HEK293 (cell line): ENCODE measurements around the gene SIM2.

ENCODE experiments used
- KLF9 ChIP-seq: fragments of 450-650 bp; formaldehyde crosslinking; IDR thresholded peaks from 2 replicates; pipeline ENCODE4 v1.5.1; 2016; ENCODE audit warnings: missing biosample characterization, missing genetic modification characterization, low read depth
- SP2 ChIP-seq: fragments of 450-650 bp; formaldehyde crosslinking; IDR thresholded peaks from 2 replicates; pipeline ENCODE4 v1.5.1; 2016; ENCODE audit warnings: missing biosample characterization, missing genetic modification characterization
- TCF7L2 ChIP-seq: IDR thresholded peaks from 2 replicates; pipeline ENCODE4 v1.6.1; 2011; ENCODE audit warnings: low read depth, mild to moderate bottlenecking, inconsistent platforms, low read length, moderate library complexity, borderline replicate concordance
- ZBTB7A ChIP-seq: fragments of 450-650 bp; formaldehyde crosslinking; IDR thresholded peaks from 2 replicates; pipeline ENCODE4 v1.5.1; 2016; ENCODE audit warnings: low read depth, missing biosample characterization, missing genetic modification characterization
- ZNF121 ChIP-seq: fragments of 450-650 bp; formaldehyde crosslinking; IDR thresholded peaks from 2 replicates; pipeline ENCODE4 v1.5.1; 2016; ENCODE audit warnings: missing biosample characterization, missing genetic modification characterization
- ZNF350 ChIP-seq: fragments of 450-650 bp; formaldehyde crosslinking; IDR thresholded peaks from 2 replicates; pipeline ENCODE4 v1.5.0; 2017; ENCODE audit warnings: missing biosample characterization, mild to moderate bottlenecking, missing genetic modification characterization
- ZNF670 ChIP-seq: fragments of 450-650 bp; formaldehyde crosslinking; IDR thresholded peaks from 2 replicates; pipeline ENCODE4 v1.5.1; 2016; ENCODE audit warnings: missing biosample characterization, missing genetic modification characterization, low read depth
- ZNF701 ChIP-seq: fragments of 450-650 bp; formaldehyde crosslinking; IDR thresholded peaks from 2 replicates; pipeline ENCODE4 v1.5.1; 2016; ENCODE audit warnings: missing biosample characterization, missing genetic modification characterization
- ZNF830 ChIP-seq: fragments of 450-650 bp; IDR thresholded peaks from 2 replicates; pipeline ENCODE4 v1.5.0; 2018; ENCODE audit warnings: missing biosample characterization, missing genetic modification characterization, low read depth, mild to moderate bottlenecking, moderate library complexity
- TF ChIP-seq, protein P1 (sequence below): fragments of 450-650 bp; formaldehyde crosslinking; IDR thresholded peaks from 2 replicates; pipeline ENCODE4 v1.5.1; 2016; ENCODE audit warnings: missing biosample characterization, missing genetic modification characterization
- TF ChIP-seq, protein P2 (sequence below): fragments of 450-650 bp; IDR thresholded peaks from 2 replicates; pipeline ENCODE4 v1.5.1; 2018; ENCODE audit warnings: missing biosample characterization, missing genetic modification characterization

- TF ChIP-seq, protein P1, sequence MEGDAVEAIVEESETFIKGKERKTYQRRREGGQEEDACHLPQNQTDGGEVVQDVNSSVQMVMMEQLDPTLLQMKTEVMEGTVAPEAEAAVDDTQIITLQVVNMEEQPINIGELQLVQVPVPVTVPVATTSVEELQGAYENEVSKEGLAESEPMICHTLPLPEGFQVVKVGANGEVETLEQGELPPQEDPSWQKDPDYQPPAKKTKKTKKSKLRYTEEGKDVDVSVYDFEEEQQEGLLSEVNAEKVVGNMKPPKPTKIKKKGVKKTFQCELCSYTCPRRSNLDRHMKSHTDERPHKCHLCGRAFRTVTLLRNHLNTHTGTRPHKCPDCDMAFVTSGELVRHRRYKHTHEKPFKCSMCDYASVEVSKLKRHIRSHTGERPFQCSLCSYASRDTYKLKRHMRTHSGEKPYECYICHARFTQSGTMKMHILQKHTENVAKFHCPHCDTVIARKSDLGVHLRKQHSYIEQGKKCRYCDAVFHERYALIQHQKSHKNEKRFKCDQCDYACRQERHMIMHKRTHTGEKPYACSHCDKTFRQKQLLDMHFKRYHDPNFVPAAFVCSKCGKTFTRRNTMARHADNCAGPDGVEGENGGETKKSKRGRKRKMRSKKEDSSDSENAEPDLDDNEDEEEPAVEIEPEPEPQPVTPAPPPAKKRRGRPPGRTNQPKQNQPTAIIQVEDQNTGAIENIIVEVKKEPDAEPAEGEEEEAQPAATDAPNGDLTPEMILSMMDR, result no peak
- TF ChIP-seq KLF9 (tag by site-specific recombination), result no peak
- TF ChIP-seq TCF7L2, result no peak
- no peak for TF ChIP-seq ZBTB7A
- TF ChIP-seq ZNF350 (tag by site-specific recombination), result no peak
- TF ChIP-seq, protein P2, sequence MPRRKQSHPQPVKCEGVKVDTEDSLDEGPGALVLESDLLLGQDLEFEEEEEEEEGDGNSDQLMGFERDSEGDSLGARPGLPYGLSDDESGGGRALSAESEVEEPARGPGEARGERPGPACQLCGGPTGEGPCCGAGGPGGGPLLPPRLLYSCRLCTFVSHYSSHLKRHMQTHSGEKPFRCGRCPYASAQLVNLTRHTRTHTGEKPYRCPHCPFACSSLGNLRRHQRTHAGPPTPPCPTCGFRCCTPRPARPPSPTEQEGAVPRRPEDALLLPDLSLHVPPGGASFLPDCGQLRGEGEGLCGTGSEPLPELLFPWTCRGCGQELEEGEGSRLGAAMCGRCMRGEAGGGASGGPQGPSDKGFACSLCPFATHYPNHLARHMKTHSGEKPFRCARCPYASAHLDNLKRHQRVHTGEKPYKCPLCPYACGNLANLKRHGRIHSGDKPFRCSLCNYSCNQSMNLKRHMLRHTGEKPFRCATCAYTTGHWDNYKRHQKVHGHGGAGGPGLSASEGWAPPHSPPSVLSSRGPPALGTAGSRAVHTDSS (tag by site-specific recombination), result no peak
- no peak for TF ChIP-seq ZNF830 (tag by site-specific recombination)
- no peak for TF ChIP-seq ZNF670 (tag by site-specific recombination)
- TF ChIP-seq ZNF121 (tag by site-specific recombination), result no peak
- no peak for TF ChIP-seq SP2
- no peak for TF ChIP-seq ZNF701 (tag by site-specific recombination)
These were observed 55.5 kb downstream of the SIM2 start for GRCh38 chr21:36754241-36754898.
